Immature natural killer cell (primary cell): ENCODE results near the gene WDFY4. TPM values are rescaled to one million over a fixed set of nuclear protein-coding genes. Genes with fewer than 3 reads are reported as not detected.

Source experiments
- DNase-seq, 3 donors: peaks; one replicate each; pipeline ENCODE4 v3.0.0; 2022; ENCODE audit warnings: mixed read lengths in 1 of 3
- H3K27ac Mint-ChIP-seq, 6 donors: one replicate each; pipeline ENCODE4 v1.8.0; 2020; ENCODE audit warnings: mixed read lengths in 6 of 6, mild to moderate bottlenecking in 5 of 6, inconsistent platforms in 4 of 6, moderate library complexity in 3 of 6
- H3K27me3 Mint-ChIP-seq, 3 donors: one replicate each; pipeline ENCODE4 v1.8.0; 2020 to 2021; ENCODE audit warnings: low read depth in 3 of 3, mild to moderate bottlenecking in 3 of 3, mixed read lengths in 3 of 3, moderate library complexity in 3 of 3, inconsistent platforms in 1 of 3
- H3K36me3 Mint-ChIP-seq, 3 donors: one replicate each; pipeline ENCODE4 v1.8.0; 2020; ENCODE audit warnings: mixed read lengths in 3 of 3, inconsistent platforms in 2 of 3, mild to moderate bottlenecking in 2 of 3
- H3K4me1 Mint-ChIP-seq, 2 donors: one replicate each; pipeline ENCODE4 v1.8.0; 2020; ENCODE audit warnings: inconsistent platforms in 2 of 2, mild to moderate bottlenecking in 2 of 2, mixed read lengths in 2 of 2, moderate library complexity in 1 of 2
- H3K4me3 Mint-ChIP-seq, 5 donors: one replicate each; pipeline ENCODE4 v1.8.0; 2020; ENCODE audit warnings: mild to moderate bottlenecking in 5 of 5, mixed read lengths in 5 of 5, inconsistent platforms in 3 of 5, moderate library complexity in 3 of 5
- H3K9me3 Mint-ChIP-seq, 6 donors: one replicate each; pipeline ENCODE4 v1.8.0; 2020; ENCODE audit warnings: mild to moderate bottlenecking in 6 of 6, mixed read lengths in 6 of 6, inconsistent platforms in 4 of 6, moderate library complexity in 3 of 6
- polyA plus RNA-seq, 3 donors: library from polyadenylated mRNA; unstranded; fragments of 300-500 nt; fragmentation: Illumina TruSeq; gene quantifications; one replicate each; pipeline ENCODE4 v1.2.3, GENCODE V29; 2021

Gene WDFY4
- polyA plus RNA-seq, 3 donors from 2014 or later: 1.0 to 2.2 TPM; not detected in 1

DNA sequence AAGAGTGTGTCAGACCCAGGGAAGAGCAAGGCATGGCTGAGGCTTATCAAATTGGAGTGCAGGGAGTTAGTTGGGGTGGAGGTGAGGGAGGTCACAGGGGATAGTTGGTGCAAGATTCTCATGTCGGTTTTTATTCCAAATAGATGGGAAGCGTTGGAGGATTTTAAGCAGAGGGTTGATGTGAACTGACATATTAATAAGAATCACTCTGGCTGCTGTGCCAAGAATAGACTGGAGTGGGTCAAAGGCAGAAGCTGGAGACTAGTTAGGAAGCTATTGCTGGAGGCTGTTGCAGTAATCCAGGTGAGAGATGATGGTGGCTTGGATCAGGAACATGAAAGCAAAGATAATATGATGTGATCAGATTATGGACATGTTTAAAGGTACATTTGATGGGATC is 218.5 kb downstream of the WDFY4 start:
- H3K4me1 Mint-ChIP-seq: no peaks in the 10 kb centered on the region
- H3K4me3 Mint-ChIP-seq: no peak overlapping the region
- peaks cover 0 to 12% (median 0%) of the 10 kb centered on the region in 3 donors for H3K27me3 Mint-ChIP-seq
- no peaks in the 10 kb centered on the region for H3K36me3 Mint-ChIP-seq
- no peaks in the 10 kb centered on the region for H3K9me3 Mint-ChIP-seq
- DNase-seq: no peak
- no peak overlapping the region for H3K27ac Mint-ChIP-seq

DNA sequence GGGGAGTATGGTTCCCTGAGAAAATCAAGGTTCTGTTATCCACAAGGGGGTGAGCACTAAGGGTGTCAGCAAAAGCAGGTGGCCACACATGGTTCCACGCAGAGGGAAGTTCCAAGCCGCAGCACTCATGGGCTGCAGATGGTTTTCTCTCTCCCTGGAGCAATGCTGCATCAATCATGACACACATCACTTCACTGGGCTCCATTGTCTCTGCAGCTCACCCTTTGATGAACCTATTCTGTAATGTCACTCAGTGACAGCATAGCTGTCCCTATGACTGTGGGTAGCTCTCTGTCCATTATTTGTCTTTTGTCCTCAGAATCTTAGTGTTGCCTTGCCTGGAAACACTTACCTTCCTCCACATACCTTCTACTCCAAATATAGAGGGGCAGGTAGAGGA is 220.2 kb downstream of the WDFY4 start:
- no peak overlapping the region for H3K27ac Mint-ChIP-seq
- no peaks in the 10 kb centered on the region for H3K9me3 Mint-ChIP-seq
- no peak for DNase-seq
- no peaks in the 10 kb centered on the region for H3K4me1 Mint-ChIP-seq
- H3K36me3 Mint-ChIP-seq: no peaks in the 10 kb centered on the region
- no peak overlapping the region for H3K4me3 Mint-ChIP-seq
- peaks cover 0 to 10% (median 0%) of the 10 kb centered on the region in 3 donors for H3K27me3 Mint-ChIP-seq

- no peaks in the 10 kb centered on the region for H3K4me1 Mint-ChIP-seq
- no peak for DNase-seq
- H3K27me3 Mint-ChIP-seq: peaks cover 0 to 12% (median 0%) of the 10 kb centered on the region in 3 donors
- H3K9me3 Mint-ChIP-seq: no peaks in the 10 kb centered on the region
- no peaks in the 10 kb centered on the region for H3K36me3 Mint-ChIP-seq
- H3K27ac Mint-ChIP-seq: no peak overlapping the region
- H3K4me3 Mint-ChIP-seq: no peak overlapping the region
Measured at GRCh38 chr10:48905311-48905710, 220.6 kb downstream of the WDFY4 start.

DNA sequence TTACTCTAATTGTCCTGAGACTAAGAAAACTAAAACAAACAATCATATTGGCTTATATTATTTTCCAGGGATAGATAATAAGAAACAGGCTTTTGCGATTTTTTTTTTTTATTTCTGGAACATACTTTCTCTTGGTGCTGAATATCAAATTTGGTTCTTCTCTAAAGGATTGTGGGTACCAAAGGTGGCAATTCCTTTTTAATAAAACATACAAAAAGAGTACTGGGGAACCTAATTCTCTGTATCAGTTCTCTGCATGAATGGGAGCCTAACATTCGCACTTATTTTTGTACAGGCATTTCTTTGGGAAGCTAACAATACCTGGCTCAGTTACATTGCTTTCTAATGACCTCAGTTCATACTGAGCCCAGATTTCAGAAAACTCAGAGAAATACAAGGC is 222.2 kb downstream of the WDFY4 start:
- Mint-ChIP-seq H3K4me3 (no peak overlapping the region), H3K4me1 (no peaks in the 10 kb centered on the region), H3K9me3 (no peaks in the 10 kb centered on the region), H3K36me3 (no peaks in the 10 kb centered on the region), H3K27me3 (peaks cover 0 to 12% (median 0%) of the 10 kb centered on the region in 3 donors), H3K27ac (no peak overlapping the region)
- DNase-seq: no peak

- H3K36me3 Mint-ChIP-seq: no peaks in the 10 kb centered on the region
- no peak overlapping the region for H3K4me3 Mint-ChIP-seq
- no peaks in the 10 kb centered on the region for H3K4me1 Mint-ChIP-seq
- peaks cover 0 to 10% (median 0%) of the 10 kb centered on the region in 3 donors for H3K27me3 Mint-ChIP-seq
- H3K27ac Mint-ChIP-seq: no peak overlapping the region
- H3K9me3 Mint-ChIP-seq: no peaks in the 10 kb centered on the region
- no peak for DNase-seq
Measured at GRCh38 chr10:48907730-48908129, 223.1 kb downstream of the WDFY4 start.

DNA sequence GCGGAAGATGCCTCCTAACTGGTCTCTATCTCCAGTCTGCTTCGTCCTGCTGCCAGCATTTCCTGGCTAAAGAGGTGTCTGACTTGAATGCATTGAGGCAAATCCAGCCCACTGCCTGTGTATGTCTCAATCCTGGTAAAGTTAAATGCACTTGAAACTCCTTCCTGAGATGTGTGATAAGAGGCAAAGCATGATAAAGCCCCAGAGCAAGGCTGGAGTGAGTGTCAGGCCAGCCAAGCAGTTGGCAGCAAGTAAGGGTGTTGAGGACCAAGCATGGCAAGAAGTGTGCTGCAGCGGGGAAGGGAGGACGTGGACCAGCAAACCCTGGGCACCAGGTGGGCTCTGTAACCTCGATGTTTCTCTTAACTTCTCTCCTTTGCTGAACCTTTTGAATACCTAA is 225.9 kb downstream of the WDFY4 start:
- no peak for DNase-seq
- H3K27ac Mint-ChIP-seq: no peak overlapping the region
- no peaks in the 10 kb centered on the region for H3K4me1 Mint-ChIP-seq
- no peaks in the 10 kb centered on the region for H3K36me3 Mint-ChIP-seq
- H3K27me3 Mint-ChIP-seq: peaks cover 0 to 6% (median 0%) of the 10 kb centered on the region in 3 donors
- H3K4me3 Mint-ChIP-seq: no peak overlapping the region
- H3K9me3 Mint-ChIP-seq: no peaks in the 10 kb centered on the region

DNA sequence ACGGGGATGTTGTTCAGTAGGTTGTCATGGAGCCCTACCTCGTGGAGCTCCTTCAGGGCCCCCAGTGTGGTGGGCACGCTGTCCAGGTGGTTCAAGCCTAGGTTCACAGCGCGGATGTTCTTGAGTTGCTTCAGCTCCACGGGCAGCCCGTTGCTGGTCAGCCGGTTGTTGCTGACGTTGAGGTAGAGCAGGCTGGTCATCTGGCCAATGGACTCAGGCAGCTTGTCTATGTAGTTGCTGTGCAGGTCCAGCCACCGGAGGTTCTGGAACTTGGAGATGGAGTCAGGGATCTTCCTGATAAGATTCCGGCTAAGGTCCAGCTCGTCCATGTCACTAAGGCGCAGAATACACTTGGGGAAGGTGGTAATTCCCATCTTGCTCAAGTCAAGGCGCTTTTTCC is 229.0 kb downstream of the WDFY4 start:
- DNase-seq: no peak
- Mint-ChIP-seq H3K27ac (no peak overlapping the region), H3K4me3 (no peak overlapping the region), H3K4me1 (no peaks in the 10 kb centered on the region), H3K36me3 (no peaks in the 10 kb centered on the region), H3K9me3 (no peaks in the 10 kb centered on the region), H3K27me3 (peaks cover 0 to 3% (median 0%) of the 10 kb centered on the region in 3 donors)

DNA sequence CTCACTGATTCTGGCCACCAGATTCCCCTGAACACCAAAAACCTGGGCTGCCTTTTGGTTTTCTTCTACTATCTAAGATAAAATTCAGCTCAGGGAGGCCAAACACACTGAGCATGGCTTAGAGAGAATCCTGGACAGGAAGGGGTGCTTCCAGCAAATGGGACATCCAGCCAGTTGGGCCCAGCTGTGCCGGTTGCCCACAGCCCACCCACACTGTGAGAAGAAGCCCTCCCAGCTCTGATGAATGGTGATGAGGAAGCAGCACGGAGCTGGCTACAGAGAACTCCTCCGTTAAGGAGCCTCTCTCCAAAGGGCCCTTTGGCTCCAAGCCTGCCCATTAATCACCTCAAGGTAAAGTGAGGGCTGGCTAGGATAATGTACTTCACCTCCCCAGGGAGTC is 239.1 kb downstream of the WDFY4 start:
- no peaks in the 10 kb centered on the region for H3K36me3 Mint-ChIP-seq
- DNase-seq: no peak
- peaks cover 0 to 6% (median 3%) of the 10 kb centered on the region in 3 donors for H3K27me3 Mint-ChIP-seq
- H3K9me3 Mint-ChIP-seq: no peaks in the 10 kb centered on the region
- H3K4me1 Mint-ChIP-seq: no peaks in the 10 kb centered on the region
- no peak overlapping the region for H3K27ac Mint-ChIP-seq
- H3K4me3 Mint-ChIP-seq: no peak overlapping the region

DNA sequence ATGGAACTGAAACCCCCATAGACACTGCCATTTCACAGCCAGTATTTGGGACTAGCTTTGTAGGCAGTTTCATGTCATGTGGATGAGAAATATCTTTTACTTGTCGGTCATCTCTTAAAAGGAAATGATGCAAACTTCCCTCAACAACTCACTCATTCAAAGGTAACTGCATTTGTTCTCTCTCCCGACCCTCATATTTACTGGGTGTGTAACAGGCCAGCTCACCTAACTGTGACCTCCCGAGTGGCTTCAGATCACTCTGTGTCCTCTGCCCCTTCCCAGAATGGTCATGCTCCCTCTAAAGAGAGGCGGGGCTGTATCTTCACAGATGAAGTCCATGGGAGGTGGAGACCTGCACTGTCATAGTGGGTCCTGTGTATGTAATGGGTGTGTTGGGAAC is 240.3 kb downstream of the WDFY4 start:
- H3K9me3 Mint-ChIP-seq: no peaks in the 10 kb centered on the region
- H3K36me3 Mint-ChIP-seq: no peaks in the 10 kb centered on the region
- H3K27ac Mint-ChIP-seq: no peak overlapping the region
- H3K4me3 Mint-ChIP-seq: no peak overlapping the region
- no peaks in the 10 kb centered on the region for H3K4me1 Mint-ChIP-seq
- DNase-seq: no peak
- peaks cover 0 to 4% (median 3%) of the 10 kb centered on the region in 3 donors for H3K27me3 Mint-ChIP-seq

DNA sequence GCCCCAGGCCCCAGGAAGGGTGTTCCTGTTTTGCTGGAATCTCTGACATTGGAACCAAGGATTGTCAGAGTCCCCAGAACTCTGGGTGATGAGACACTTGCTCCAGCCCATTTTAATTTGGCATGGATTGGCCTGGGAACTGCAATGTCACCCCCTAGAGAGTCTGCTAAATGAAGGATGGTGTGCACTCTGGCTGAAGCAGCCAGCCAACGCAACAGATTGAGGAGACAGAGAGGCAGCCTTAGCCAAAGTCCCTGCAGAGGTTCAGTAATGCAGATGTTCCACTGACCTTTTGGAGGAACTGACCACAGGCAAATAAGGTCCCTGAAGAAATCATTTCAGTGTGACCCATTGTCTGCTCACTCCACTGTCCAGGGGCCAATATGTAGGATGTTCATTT is 241.6 kb downstream of the WDFY4 start:
- no peaks in the 10 kb centered on the region for H3K36me3 Mint-ChIP-seq
- no peak overlapping the region for H3K27ac Mint-ChIP-seq
- no peak for DNase-seq
- H3K9me3 Mint-ChIP-seq: no peaks in the 10 kb centered on the region
- no peak overlapping the region for H3K4me3 Mint-ChIP-seq
- no peaks in the 10 kb centered on the region for H3K4me1 Mint-ChIP-seq
- H3K27me3 Mint-ChIP-seq: peaks cover 0 to 5% (median 3%) of the 10 kb centered on the region in 3 donors

DNA sequence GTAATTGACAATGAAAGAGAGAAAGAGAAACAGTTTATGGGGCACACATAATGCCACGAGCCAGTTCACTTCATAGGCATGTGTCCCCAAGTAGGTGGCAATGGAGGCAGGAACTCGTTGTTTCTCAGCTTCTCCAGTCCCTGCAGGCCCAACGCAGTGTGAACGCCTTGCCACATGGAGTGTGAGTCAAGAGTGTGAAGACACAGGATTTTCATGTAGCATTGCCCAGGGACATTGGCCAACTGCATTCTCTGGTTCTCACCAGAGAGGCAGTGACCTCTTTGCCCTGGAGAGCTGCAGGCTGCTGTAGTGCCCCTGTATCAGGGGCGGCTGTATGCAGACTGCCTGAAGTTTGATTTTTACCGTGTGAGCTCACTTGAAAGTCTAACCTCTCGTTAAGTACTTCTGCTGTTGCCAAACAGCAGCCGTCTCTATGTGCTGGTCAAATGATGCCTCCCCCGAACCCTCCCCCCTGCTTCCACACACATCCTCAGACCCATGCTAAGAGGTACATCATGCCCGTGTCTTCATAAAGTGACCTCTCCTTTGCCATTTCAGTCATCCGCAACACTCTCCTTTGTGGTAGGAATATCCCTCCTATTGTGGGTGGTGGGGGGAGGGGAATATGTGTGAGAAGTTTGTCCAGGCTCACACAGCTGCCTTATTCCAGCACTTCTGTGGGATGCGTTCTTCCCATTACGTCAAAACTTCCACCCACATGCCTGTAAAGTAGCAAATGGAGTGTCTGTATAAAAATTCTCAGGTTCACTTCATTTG is 242.3 kb downstream of the WDFY4 start:
- Mint-ChIP-seq H3K27me3 (peaks cover 0 to 6% (median 3%) of the 10 kb centered on the region in 3 donors), H3K27ac (no peak overlapping the region), H3K36me3 (no peaks in the 10 kb centered on the region), H3K4me1 (no peaks in the 10 kb centered on the region), H3K4me3 (no peak overlapping the region), H3K9me3 (no peaks in the 10 kb centered on the region)
- no peak for DNase-seq

DNA sequence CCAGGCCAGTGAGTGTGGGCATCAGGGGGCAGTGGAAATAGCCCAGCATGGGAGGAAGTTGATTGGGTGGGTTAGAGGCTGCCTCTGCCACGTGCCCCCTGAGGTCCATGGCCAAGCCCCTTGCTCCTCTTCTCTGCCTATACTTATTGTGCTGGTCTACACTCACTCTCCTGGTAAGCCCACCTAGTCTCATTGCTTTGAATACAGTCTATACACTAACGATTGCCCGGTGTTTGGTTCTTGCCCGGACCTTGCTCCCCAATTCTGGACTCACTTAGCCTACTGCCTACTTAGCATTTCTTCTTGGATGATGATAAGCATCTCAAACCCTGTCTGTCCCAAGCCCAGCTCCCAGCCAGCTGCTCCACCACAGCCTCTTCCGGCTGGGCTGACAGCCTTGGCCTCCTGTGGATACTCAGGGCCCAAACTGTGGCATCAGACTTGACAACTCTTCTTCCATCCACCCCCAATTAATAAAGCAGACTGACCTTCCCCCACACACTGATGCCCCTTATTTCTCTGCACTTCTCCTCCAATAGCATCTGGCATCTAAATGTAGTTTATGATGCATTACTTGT is 244.8 kb downstream of the WDFY4 start:
- Mint-ChIP-seq H3K27ac (no peak overlapping the region), H3K4me1 (no peaks in the 10 kb centered on the region), H3K36me3 (no peaks in the 10 kb centered on the region), H3K4me3 (no peak overlapping the region), H3K27me3 (peaks cover 0 to 6% (median 3%) of the 10 kb centered on the region in 3 donors), H3K9me3 (no peaks in the 10 kb centered on the region)
- no peak for DNase-seq

DNA sequence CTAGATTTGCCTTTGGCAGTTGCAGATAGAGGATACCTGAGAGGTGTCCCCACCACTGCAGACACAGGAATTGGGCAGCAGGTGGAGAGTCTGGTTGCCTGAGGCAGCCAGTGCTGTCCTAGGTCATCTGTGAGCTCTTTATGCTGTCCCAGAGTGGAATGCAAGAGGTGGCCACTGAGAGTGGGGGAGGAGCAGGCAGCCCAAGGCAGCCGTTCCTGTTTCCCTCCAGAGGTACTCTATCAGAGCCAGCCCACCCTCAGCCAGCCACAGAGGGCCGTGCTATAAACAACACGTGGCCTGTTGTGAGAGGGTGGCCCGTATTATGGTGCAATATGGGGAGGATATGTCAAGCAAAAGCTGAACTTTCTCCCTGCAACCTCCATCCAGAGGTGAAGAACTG is 246.5 kb downstream of the WDFY4 start:
- DNase-seq: no peak
- Mint-ChIP-seq H3K9me3 (no peaks in the 10 kb centered on the region), H3K27me3 (peaks cover 0 to 6% (median 3%) of the 10 kb centered on the region in 3 donors), H3K4me1 (no peaks in the 10 kb centered on the region), H3K4me3 (no peak overlapping the region), H3K27ac (no peak overlapping the region), H3K36me3 (no peaks in the 10 kb centered on the region)

DNA sequence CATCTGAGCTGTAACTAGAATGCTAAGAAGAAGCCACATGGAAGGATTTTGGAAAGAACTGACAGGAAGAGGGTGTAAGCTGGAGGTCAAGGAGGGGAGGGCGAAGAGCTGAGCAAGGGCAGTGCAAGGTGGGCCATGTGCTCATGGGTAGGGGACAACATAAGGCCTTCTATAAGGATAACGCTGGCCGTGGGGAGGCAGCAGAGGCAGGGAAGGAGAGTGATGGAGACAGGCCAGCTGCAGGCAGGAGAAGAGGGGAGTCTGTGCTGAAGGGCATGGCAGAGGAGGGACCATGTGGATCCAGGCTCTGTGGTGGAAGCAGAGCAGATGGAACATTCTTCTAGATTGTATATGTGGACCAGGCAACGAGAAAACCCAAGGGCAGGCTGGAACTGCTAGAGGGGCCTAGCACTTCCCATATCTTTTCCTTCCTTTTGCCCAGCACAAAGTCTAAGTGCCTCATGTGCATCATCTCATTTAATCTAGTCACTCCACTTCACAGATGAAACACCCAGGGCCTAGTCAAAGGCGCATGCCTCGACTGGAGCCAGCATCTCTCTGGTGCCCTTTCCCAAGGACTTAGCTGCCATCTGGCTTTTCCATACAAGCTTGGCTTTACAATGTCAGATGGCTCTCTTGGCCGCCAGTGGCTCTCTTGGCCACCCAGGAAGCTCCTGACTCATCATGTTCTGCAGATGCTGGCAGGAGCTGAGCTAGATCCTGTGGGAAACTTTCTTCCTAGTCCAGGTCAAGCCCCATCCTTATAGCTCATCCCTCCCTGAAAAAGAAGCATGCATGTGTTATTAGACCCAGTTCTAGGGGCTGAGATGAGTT is 248.4 kb downstream of the WDFY4 start:
- Mint-ChIP-seq H3K36me3 (no peaks in the 10 kb centered on the region), H3K4me1 (no peaks in the 10 kb centered on the region), H3K9me3 (no peaks in the 10 kb centered on the region), H3K4me3 (no peak overlapping the region), H3K27ac (no peak overlapping the region), H3K27me3 (peaks cover 0 to 3% (median 3%) of the 10 kb centered on the region in 3 donors)
- no peak for DNase-seq
